HCEC 1CT (cell line): ENCODE data around the gene ERC1.
A peak's percentile ranks its signal among the peaks of the same experiment; 100 is the strongest.
"Not testable (repeated sequence)": the region's sequence is repeated elsewhere in the genome, so short reads cannot be mapped to it uniquely, and the experiment has no call there.

ENCODE experiments used
- DNase-seq: peaks from one replicate; pipeline ENCODE4 v3.0.0-alpha.2; 2017

ERC1 gene

GRCh38 chr12:1255125-1255524 is 264.1 kb downstream of the ERC1 start:
- DNase-seq = not testable (repeated sequence)

- DNase-seq = not testable (repeated sequence)
Observed at GRCh38 chr12:1255854-1256253, 264.8 kb downstream of the ERC1 start.

GRCh38 chr12:1256285-1256684 is 265.3 kb downstream of the ERC1 start:
- DNase-seq = no peak

- no peak for DNase-seq
Observed at GRCh38 chr12:1256991-1257390, 266.0 kb downstream of the ERC1 start.

GRCh38 chr12:1262011-1262410 is 271.0 kb downstream of the ERC1 start:
- no peak for DNase-seq

GRCh38 chr12:1267243-1267642 is 276.2 kb downstream of the ERC1 start:
- DNase-seq = no peak

- DNase-seq = no peak
Observed at GRCh38 chr12:1272142-1272541, 281.1 kb downstream of the ERC1 start.

- DNase-seq = peak; percentile 41
Observed at GRCh38 chr12:1273051-1273450, 282.0 kb downstream of the ERC1 start.

- DNase-seq = no peak
Observed at GRCh38 chr12:1277905-1278304, 286.9 kb downstream of the ERC1 start.

- DNase-seq = no peak
Observed at GRCh38 chr12:1279050-1279449, 288.0 kb downstream of the ERC1 start.

GRCh38 chr12:1280059-1280458 is 289.0 kb downstream of the ERC1 start:
- no peak for DNase-seq

- peak; percentile 80 for DNase-seq
Observed at GRCh38 chr12:1281683-1282366, 290.8 kb downstream of the ERC1 start.

- DNase-seq = no peak
Observed at GRCh38 chr12:1282670-1283315, 291.8 kb downstream of the ERC1 start.

GRCh38 chr12:1283316-1283715 is 292.3 kb downstream of the ERC1 start:
- no peak for DNase-seq

- no peak for DNase-seq
Observed at GRCh38 chr12:1284611-1285010, 293.6 kb downstream of the ERC1 start.

- no peak for DNase-seq
Observed at GRCh38 chr12:1287446-1287975, 296.5 kb downstream of the ERC1 start.

GRCh38 chr12:1288333-1288732 is 297.3 kb downstream of the ERC1 start:
- DNase-seq = no peak

GRCh38 chr12:1289371-1290155 is 298.5 kb downstream of the ERC1 start:
- no peak for DNase-seq

GRCh38 chr12:1290716-1291115 is 299.7 kb downstream of the ERC1 start:
- DNase-seq = no peak

GRCh38 chr12:1291601-1292332 is 300.7 kb downstream of the ERC1 start:
- DNase-seq = no peak

- DNase-seq = no peak
Observed at GRCh38 chr12:1293901-1294300, 302.9 kb downstream of the ERC1 start.

- peak; percentile 73 for DNase-seq
Observed at GRCh38 chr12:1297206-1297605, 306.2 kb downstream of the ERC1 start.

GRCh38 chr12:1297639-1298175 is 306.7 kb downstream of the ERC1 start:
- DNase-seq = no peak
